Measurements from ENCODE around the gene IGSF21. TPM values are rescaled to one million over a fixed set of nuclear protein-coding genes. Genes with fewer than 3 reads are reported as not detected.

IGSF21 gene
- total RNA-seq, 4 donors from 2014 or later: 4.7 to 10.2 (median 5.9) TPM

- Histone ChIP-seq H3K36me3 (no peaks in the 10 kb centered on the region), H3K4me1 (no peaks in the 10 kb centered on the region), H3K27me3 (peaks cover 0 to 19% of the 10 kb centered on the region in 2 donors), H3K4me3 (no peak overlapping the region), H3K9me3 (no peaks in the 10 kb centered on the region), H3K27ac (no peak overlapping the region)
- no peak for DNase-seq (ENCODE audit: low spot score in 2 of 2)
- TF ChIP-seq POLR2A (IDR thresholded peaks at IDR 0.05): no peak
- TF ChIP-seq CTCF (IDR thresholded peaks at IDR 0.05): no peak
- TF ChIP-seq EP300 (IDR thresholded peaks at IDR 0.05): no peak
- 58 to 61% methylated on average over 3 of the region's 3 CpGs for WGBS, 2 donors
These were observed 22.8 kb downstream of the IGSF21 start for GRCh38 chr1:18130356-18130755.

DNA sequence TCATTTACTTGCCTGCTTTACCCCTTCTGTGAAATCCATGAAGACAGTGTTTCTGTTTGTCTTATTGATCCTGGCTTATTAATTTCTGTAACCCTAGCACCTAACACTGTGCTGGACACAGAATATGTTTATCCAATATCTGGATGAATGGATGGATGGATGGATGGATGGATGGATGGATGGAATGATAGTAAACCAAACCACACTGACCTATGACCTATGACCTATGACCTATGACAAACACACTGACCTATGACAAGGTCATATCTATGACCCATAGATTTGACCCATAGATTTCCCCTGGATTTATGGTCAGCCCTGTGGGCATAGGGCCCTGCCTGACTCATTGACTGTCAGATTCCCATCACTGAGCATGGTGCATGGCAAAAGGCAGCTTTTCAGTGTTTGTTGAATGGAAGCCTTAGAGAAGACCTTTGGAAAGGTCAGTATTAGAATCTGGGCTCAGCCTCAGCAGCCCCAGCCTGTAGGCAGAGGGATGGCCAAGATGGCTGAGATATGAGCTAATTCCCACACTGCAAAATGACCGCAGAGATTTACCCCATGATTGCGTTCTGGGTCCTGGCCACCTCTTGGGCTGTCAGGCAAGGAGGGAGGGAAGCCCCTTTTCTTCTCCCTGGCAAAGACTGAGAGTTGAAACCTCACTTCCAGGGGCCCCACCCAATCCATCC, 24.6 kb downstream of the IGSF21 start:
- Histone ChIP-seq H3K27me3 (peaks cover 0 to 19% of the 10 kb centered on the region in 2 donors), H3K4me1 (no peaks in the 10 kb centered on the region), H3K36me3 (no peaks in the 10 kb centered on the region), H3K9me3 (no peaks in the 10 kb centered on the region), H3K27ac (no peak overlapping the region), H3K4me3 (no peak overlapping the region)
- no peak for DNase-seq (ENCODE audit: low spot score in 2 of 2)
- no peak for TF ChIP-seq EP300 (IDR thresholded peaks at IDR 0.05)
- TF ChIP-seq CTCF (IDR thresholded peaks at IDR 0.05): no peak
- no peak for TF ChIP-seq POLR2A (IDR thresholded peaks at IDR 0.05)
- WGBS, 2 donors: 45 to 71% methylated on average over 2 of the region's 2 CpGs

- peaks cover 0 to 19% of the 10 kb centered on the region in 2 donors for H3K27me3 ChIP-seq
- no peak overlapping the region for H3K4me3 ChIP-seq
- no peaks in the 10 kb centered on the region for H3K9me3 ChIP-seq
- TF ChIP-seq EP300 (IDR thresholded peaks at IDR 0.05) (no peak), CTCF (IDR thresholded peaks at IDR 0.05) (no peak), POLR2A (IDR thresholded peaks at IDR 0.05) (no peak)
- no peak for DNase-seq (ENCODE audit: low spot score in 2 of 2)
- H3K36me3 ChIP-seq: no peaks in the 10 kb centered on the region
- no peaks in the 10 kb centered on the region for H3K4me1 ChIP-seq
- 44 to 45% methylated on average over 14 to 16 of the region's 16 CpGs for WGBS, 2 donors
- H3K27ac ChIP-seq: no peak overlapping the region
These were observed 25.3 kb downstream of the IGSF21 start for GRCh38 chr1:18132711-18133541.

GRCh38 chr1:18134324-18135046, 26.9 kb downstream of the IGSF21 start:
- H3K27me3 ChIP-seq: peaks cover 0 to 22% of the 10 kb centered on the region in 2 donors
- no peak for DNase-seq (ENCODE audit: low spot score in 2 of 2)
- TF ChIP-seq CTCF (IDR thresholded peaks at IDR 0.05) (no peak), POLR2A (IDR thresholded peaks at IDR 0.05) (no peak), EP300 (IDR thresholded peaks at IDR 0.05) (no peak)

More at GRCh38 chr1:18134324-18135046, 26.9 kb downstream of the IGSF21 start:
- no peak overlapping the region for H3K27ac ChIP-seq
- no peak overlapping the region for H3K4me3 ChIP-seq
- no peaks in the 10 kb centered on the region for H3K9me3 ChIP-seq
- H3K36me3 ChIP-seq: no peaks in the 10 kb centered on the region
- WGBS, 2 donors: 38 to 59% methylated on average over 5 to 6 of the region's 6 CpGs
- no peaks in the 10 kb centered on the region for H3K4me1 ChIP-seq

Data from tibial nerve (tissue), 4 donors.